Panc1 (cell line): ENCODE results near the gene HIPK2. TPM values are rescaled to one million over a fixed set of nuclear protein-coding genes. Genes with fewer than 3 reads are reported as not detected.

Experiments used
- ATAC-seq: fragments of 200-7000 bp; cut with Tn5 transposase; 2 replicates; pipeline ENCODE4 v1.9.1; 2020; ENCODE audit warnings: mild to moderate bottlenecking, moderate library complexity
- BruUV-seq: library from RNA; stranded (reverse); fragments of 400-500 nt; replicated peaks from 2 replicates; lab custom pipeline; 2021; lab: Mats Ljungman, UMichigan
- CTCF ChIA-PET: fragments of 300-600 bp; sonication (Branson Sonifier 250); formaldehyde crosslinking; loops from one replicate; lab custom pipeline; 2022; ENCODE audit warnings: antibody characterized with exemption; lab: Charles Lee
- POLR2A ChIA-PET: fragments of 300-600 bp; sonication (Branson Sonifier 250); formaldehyde crosslinking; loops from one replicate; lab custom pipeline; 2022; ENCODE audit warnings: antibody characterized with exemption; lab: Charles Lee
- DNase-seq: peaks from one replicate; pipeline ENCODE4 v3.0.0-alpha.2; 2010; ENCODE audit warnings: low read depth, low spot score
- H3K27ac ChIP-seq: 2 replicates; pipeline ENCODE4 v1.5.1; 2011; ENCODE audit warnings: mild to moderate bottlenecking, low read length, inconsistent platforms
- H3K27me3 ChIP-seq: fragments of 200-500 bp; sonication (Bioruptor generic); 2 replicates; pipeline ENCODE4 v1.6.0; 2014; ENCODE audit warnings: low read length, inconsistent platforms; ENCODE audit not compliant: control insufficient read depth, insufficient read depth
- H3K36me3 ChIP-seq: fragments of 200-500 bp; sonication (Bioruptor generic); 2 replicates; pipeline ENCODE4 v1.5.1; 2014; ENCODE audit warnings: inconsistent platforms, mild to moderate bottlenecking, low read length, moderate library complexity; ENCODE audit not compliant: control insufficient read depth, insufficient read depth
- H3K4me1 ChIP-seq: 2 replicates; pipeline ENCODE4 v1.5.1; 2011; ENCODE audit warnings: inconsistent platforms, mild to moderate bottlenecking, low read length, moderate library complexity; ENCODE audit not compliant: control insufficient read depth, insufficient read depth
- H3K4me3 ChIP-seq, 2 experiments: 2 replicates each; pipeline ENCODE4 v1.5.1; 2011 to 2012; ENCODE audit warnings: low read depth in 2 of 2, low read length in 2 of 2, mild to moderate bottlenecking in 2 of 2, inconsistent platforms in 1 of 2, moderate library complexity in 1 of 2
- H3K9me3 ChIP-seq: fragments of 200-500 bp; sonication (Bioruptor generic); 2 replicates; pipeline ENCODE4 v1.5.1; 2014; ENCODE audit warnings: low read depth, mild to moderate bottlenecking, inconsistent platforms, low read length, moderate library complexity; ENCODE audit not compliant: control insufficient read depth, insufficient read depth
- CTCF ChIP-seq: fragments of 450-650 bp; IDR thresholded peaks from 2 replicates; pipeline ENCODE4 v1.5.1; 2017; ENCODE audit warnings: mild to moderate bottlenecking
- POLR2AphosphoS5 ChIP-seq: IDR thresholded peaks from 2 replicates; pipeline ENCODE4 v1.6.1; 2012; ENCODE audit warnings: mild to moderate bottlenecking, low read depth, low read length, moderate library complexity
- REST ChIP-seq, 2 experiments: IDR thresholded peaks; 2 replicates each; pipeline ENCODE4 v1.6.1; 2011 to 2012; ENCODE audit warnings: low read depth in 2 of 2, control low read depth in 1 of 2, low read length in 1 of 2, mild to moderate bottlenecking in 1 of 2, moderate library complexity in 1 of 2; ENCODE audit not compliant: insufficient read depth in 1 of 2
- SIN3A ChIP-seq: IDR thresholded peaks from 2 replicates; pipeline ENCODE4 v1.6.1; 2012; ENCODE audit warnings: low read depth, mild to moderate bottlenecking, low read length, moderate library complexity, borderline replicate concordance; ENCODE audit not compliant: insufficient read depth
- TCF7L2 ChIP-seq: IDR thresholded peaks from 2 replicates; pipeline ENCODE4 v1.6.1; 2011; ENCODE audit warnings: mild to moderate bottlenecking, low read depth, low read length, inconsistent platforms
- in situ Hi-C: cut with HindIII; loops from 2 replicates; pipeline ENCODE4 v1.10.0; 2016; ENCODE audit warnings: low sequenced_read_pairs, low pct_unique_long_range_greater_than_20kb
- intact Hi-C: fragments of 100-400 bp; cut with micrococcal nuclease; formaldehyde crosslinking; loops from one replicate; pipeline ENCODE4 v1.10.0; 2022; ENCODE audit not compliant: unreplicated experiment
- total RNA-seq: library from RNA; stranded (reverse); gene quantifications from one replicate; pipeline ENCODE4 v1.2.1, GENCODE V29; 2021; ENCODE audit not compliant: unreplicated experiment

Gene HIPK2
- total RNA-seq, 1 experiment from 2014 or later: 34.1 TPM

GRCh38 chr7:139798892-139799291 is 21.1 kb upstream of the HIPK2 start:
- ATAC-seq: no peak

GRCh38 chr7:139798221-139798620 is 20.4 kb upstream of the HIPK2 start:
- no peaks in the 10 kb centered on the region for H3K36me3 ChIP-seq
- H3K27me3 ChIP-seq: no peaks in the 10 kb centered on the region
- H3K27ac ChIP-seq: no peak overlapping the region
- H3K4me1 ChIP-seq: no peaks in the 10 kb centered on the region
- POLR2A ChIA-PET: no interaction called here
- in situ Hi-C loops: no loop called here
- no peak for TF ChIP-seq CTCF
- TF ChIP-seq SIN3A: no peak
- TF ChIP-seq TCF7L2: no peak
- no peak for TF ChIP-seq POLR2AphosphoS5
- no peak for TF ChIP-seq REST (IDR thresholded peaks at IDR 0.05; ENCODE audit: insufficient read depth in 1 of 2, low read depth in 2 of 2, low read length in 1 of 2)
- CTCF ChIA-PET: no interaction called here
- no peak for ATAC-seq
- no peak for DNase-seq
- BruUV-seq: no TSS peak
- intact Hi-C loops: no loop called here
- H3K4me3 ChIP-seq: no peak overlapping the region
- H3K9me3 ChIP-seq: no peaks in the 10 kb centered on the region

More at GRCh38 chr7:139798892-139799291, 21.1 kb upstream of the HIPK2 start:
- H3K4me1 ChIP-seq: no peaks in the 10 kb centered on the region
- POLR2A ChIA-PET: interaction anchor here (0.6 kb wide), 1 partner anchor 15 kb away, joined by 3 read pairs; no protein-coding TSS in a partner anchor
- no peak overlapping the region for H3K27ac ChIP-seq
- in situ Hi-C loops: no loop called here
- BruUV-seq: no TSS peak
- TF ChIP-seq TCF7L2 (no peak), SIN3A (no peak), POLR2AphosphoS5 (no peak), REST (IDR thresholded peaks at IDR 0.05; ENCODE audit: insufficient read depth in 1 of 2, low read depth in 2 of 2, low read length in 1 of 2) (no peak)
- no peaks in the 10 kb centered on the region for H3K36me3 ChIP-seq
- DNase-seq: no peak
- intact Hi-C loops: no loop called here
- CTCF ChIA-PET: interaction anchor here (0.7 kb wide), 1 partner anchor 166 kb away, joined by 5 read pairs; no protein-coding TSS in a partner anchor
- H3K27me3 ChIP-seq: no peaks in the 10 kb centered on the region
- no peak overlapping the region for H3K4me3 ChIP-seq
- no peaks in the 10 kb centered on the region for H3K9me3 ChIP-seq
